ENCODE data around the gene TTF1. TPM values are rescaled to one million over a fixed set of nuclear protein-coding genes. Genes with fewer than 3 reads are reported as not detected.
A peak's percentile ranks its signal among the peaks of the same experiment; 100 is the strongest.

Gene TTF1
- total and polyA plus RNA-seq, 9 of the 15 experiments (the other 6 are each of a cell fraction or from before 2014, with no cell fraction given), result 9.0 to 18.5 (median 15.8) TPM

DNA sequence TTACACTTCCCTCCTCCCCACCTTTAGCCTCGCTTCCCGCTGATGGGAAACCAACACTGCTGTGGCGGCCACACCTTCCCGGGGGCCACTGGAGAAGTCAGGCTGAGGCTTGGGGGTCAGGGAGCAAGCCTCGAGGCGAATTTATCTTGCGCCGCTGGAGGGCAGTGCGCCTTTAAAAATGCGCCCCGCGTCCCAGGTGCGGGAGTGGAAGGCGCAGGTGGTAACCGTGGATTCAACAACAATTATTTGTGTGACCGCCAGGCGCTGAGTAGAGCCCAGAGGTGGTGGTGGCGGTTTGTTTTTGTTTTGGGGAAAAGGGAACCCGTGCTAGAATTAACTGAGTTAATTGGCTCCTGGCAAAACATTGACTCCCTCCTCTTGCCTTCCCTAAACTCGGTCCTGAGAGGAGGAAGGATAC lies 4.5 kb upstream of the TTF1 start:
- no TSS peak for BruUV-seq (replicated peaks)
- TF ChIP-seq RAD51 (IDR thresholded peaks at IDR 0.05; ENCODE audit: borderline replicate concordance, low read depth), result no peak
- TF ChIP-seq NRF1 (conservative IDR thresholded peaks at IDR 0.05 in 1 of 2, IDR thresholded peaks at IDR 0.05 in 1 of 2), result 0 out of 4 replicates have a peak, but pooled peaks have one; percentile 25 to 41
- no peak for TF ChIP-seq ZFPM2 (CRISPR knock-in tag; IDR thresholded peaks at IDR 0.05)
- 0 out of 2 replicates have a peak, but pooled peaks have one; percentile 42 for TF ChIP-seq MYC (IDR thresholded peaks at IDR 0.05; ENCODE audit: low read depth, low read length)
- no peak for TF ChIP-seq MYC (CRISPR knock-in tag; IDR thresholded peaks at IDR 0.05; ENCODE audit: borderline replicate concordance, low read depth)
- TF ChIP-seq BHLHE40 (IDR thresholded peaks at IDR 0.05; ENCODE audit: low read length), result peak; percentile 26; the same call in 1 of the 2 replicates
- TF ChIP-seq, protein P1, sequence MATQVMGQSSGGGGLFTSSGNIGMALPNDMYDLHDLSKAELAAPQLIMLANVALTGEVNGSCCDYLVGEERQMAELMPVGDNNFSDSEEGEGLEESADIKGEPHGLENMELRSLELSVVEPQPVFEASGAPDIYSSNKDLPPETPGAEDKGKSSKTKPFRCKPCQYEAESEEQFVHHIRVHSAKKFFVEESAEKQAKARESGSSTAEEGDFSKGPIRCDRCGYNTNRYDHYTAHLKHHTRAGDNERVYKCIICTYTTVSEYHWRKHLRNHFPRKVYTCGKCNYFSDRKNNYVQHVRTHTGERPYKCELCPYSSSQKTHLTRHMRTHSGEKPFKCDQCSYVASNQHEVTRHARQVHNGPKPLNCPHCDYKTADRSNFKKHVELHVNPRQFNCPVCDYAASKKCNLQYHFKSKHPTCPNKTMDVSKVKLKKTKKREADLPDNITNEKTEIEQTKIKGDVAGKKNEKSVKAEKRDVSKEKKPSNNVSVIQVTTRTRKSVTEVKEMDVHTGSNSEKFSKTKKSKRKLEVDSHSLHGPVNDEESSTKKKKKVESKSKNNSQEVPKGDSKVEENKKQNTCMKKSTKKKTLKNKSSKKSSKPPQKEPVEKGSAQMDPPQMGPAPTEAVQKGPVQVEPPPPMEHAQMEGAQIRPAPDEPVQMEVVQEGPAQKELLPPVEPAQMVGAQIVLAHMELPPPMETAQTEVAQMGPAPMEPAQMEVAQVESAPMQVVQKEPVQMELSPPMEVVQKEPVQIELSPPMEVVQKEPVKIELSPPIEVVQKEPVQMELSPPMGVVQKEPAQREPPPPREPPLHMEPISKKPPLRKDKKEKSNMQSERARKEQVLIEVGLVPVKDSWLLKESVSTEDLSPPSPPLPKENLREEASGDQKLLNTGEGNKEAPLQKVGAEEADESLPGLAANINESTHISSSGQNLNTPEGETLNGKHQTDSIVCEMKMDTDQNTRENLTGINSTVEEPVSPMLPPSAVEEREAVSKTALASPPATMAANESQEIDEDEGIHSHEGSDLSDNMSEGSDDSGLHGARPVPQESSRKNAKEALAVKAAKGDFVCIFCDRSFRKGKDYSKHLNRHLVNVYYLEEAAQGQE (IDR thresholded peaks at IDR 0.05; ENCODE audit: borderline replicate concordance), result peak; percentile 63
- TF ChIP-seq, protein P1 (CRISPR knock-in tag; IDR thresholded peaks at IDR 0.05; ENCODE audit: low read depth), result no peak
- TF ChIP-seq, protein P2, sequence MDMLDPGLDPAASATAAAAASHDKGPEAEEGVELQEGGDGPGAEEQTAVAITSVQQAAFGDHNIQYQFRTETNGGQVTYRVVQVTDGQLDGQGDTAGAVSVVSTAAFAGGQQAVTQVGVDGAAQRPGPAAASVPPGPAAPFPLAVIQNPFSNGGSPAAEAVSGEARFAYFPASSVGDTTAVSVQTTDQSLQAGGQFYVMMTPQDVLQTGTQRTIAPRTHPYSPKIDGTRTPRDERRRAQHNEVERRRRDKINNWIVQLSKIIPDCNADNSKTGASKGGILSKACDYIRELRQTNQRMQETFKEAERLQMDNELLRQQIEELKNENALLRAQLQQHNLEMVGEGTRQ (CRISPR knock-in tag; IDR thresholded peaks at IDR 0.05), result no peak
- TF ChIP-seq SETDB1 (IDR thresholded peaks at IDR 0.05; ENCODE audit: low read length), result no peak
- no peak for TF ChIP-seq ZNF175 (CRISPR knock-in tag; IDR thresholded peaks at IDR 0.05; ENCODE audit: low read depth)
- TF ChIP-seq BACH1 (tag; IDR thresholded peaks at IDR 0.05), result no peak

More for the DNA sequence above, 4.5 kb upstream of the TTF1 start:
- Histone ChIP-seq H3K36me3 (ENCODE audit: control insufficient read depth, insufficient read depth, low read length) (no peaks in the 10 kb centered on the region), H3K27me3 (ENCODE audit: control insufficient read depth in 2 of 2, insufficient read depth in 2 of 2, low read length in 2 of 2) (peaks cover 23 to 31% of the 10 kb centered on the region in 2 experiments), H4K20me1 (replicated peaks; ENCODE audit: control insufficient read depth, insufficient read depth, low read length) (peaks cover 3% of the 10 kb centered on the region; the same call in 1 of the 2 replicates), H3K9ac (ENCODE audit: insufficient read depth in 1 of 2, low read depth in 2 of 2, low read length in 2 of 2) (0 out of 4 replicates have a peak overlapping the region, but pooled peaks of 1 of the 2 experiments have one; percentile 2), H3K9me3 (replicated peaks; ENCODE audit: control insufficient read depth, insufficient read depth, low read depth, low read length) (no peaks in the 10 kb centered on the region), H3K79me2 (ENCODE audit: control insufficient read depth, insufficient read depth, low read length) (peaks cover 4% of the 10 kb centered on the region), H3K4me3 (no peak overlapping the region), H3K27ac (ENCODE audit: extremely low read depth, low read depth, low read length) (no peak overlapping the region), H3K9me1 (ENCODE audit: control insufficient read depth, insufficient read depth, low read length) (no peaks in the 10 kb centered on the region), H3K4me2 (ENCODE audit: insufficient read depth, low read length) (peak overlapping the region; percentile 38), H3K4me1 (replicated peaks in 1 of 2; ENCODE audit: control insufficient read depth in 2 of 2, insufficient read depth in 2 of 2, low read length in 2 of 2) (peaks cover 13 to 17% of the 10 kb centered on the region in 2 experiments; a peak in 4 of 5 replicates), H2AFZ (ENCODE audit: low read depth, low read length) (no peak overlapping the region; the same call in 1 of the 2 replicates)
- ChIA-PET POLR2A (no interaction called here), CTCF (ENCODE audit: low intra/inter-chr PET ratio) (interaction anchor here (0.6 to 3.3 kb wide), 5 partner anchors 164 to 611 kb away, joined by 3 to 33 read pairs (median 5); no protein-coding TSS in a partner anchor)
- DNase-seq (ENCODE audit: extremely low read depth in 1 of 4, low spot score in 3 of 4) (peak; percentile 71 to 77 (median 76)), ATAC-seq (peak; percentile 87), FAIRE-seq (peak; percentile 63)
- 1% methylated on average over 18 of the region's 20 CpGs for WGBS (ENCODE audit: insufficient coverage, low coverage, missing lambda C conversion rate)
- intact Hi-C loops (cut with micrococcal nuclease) (loop anchor here (10.0 kb wide), 1 partner anchor 554 kb away; no protein-coding TSS in a partner anchor), in situ Hi-C loops (cut with MboI) (loop anchor here (5.0 to 10.0 kb wide), 2 partner anchors 166 to 554 kb away; no protein-coding TSS in a partner anchor)

Measured in K562 (cell line).